Measurements from ENCODE around the gene INO80. TPM values are rescaled to one million over a fixed set of nuclear protein-coding genes. Genes with fewer than 3 reads are reported as not detected.

Gene INO80
- 10 to 100 TPM; 25.5 to 33.0 (median 27.8) TPM for total RNA-seq

DNA sequence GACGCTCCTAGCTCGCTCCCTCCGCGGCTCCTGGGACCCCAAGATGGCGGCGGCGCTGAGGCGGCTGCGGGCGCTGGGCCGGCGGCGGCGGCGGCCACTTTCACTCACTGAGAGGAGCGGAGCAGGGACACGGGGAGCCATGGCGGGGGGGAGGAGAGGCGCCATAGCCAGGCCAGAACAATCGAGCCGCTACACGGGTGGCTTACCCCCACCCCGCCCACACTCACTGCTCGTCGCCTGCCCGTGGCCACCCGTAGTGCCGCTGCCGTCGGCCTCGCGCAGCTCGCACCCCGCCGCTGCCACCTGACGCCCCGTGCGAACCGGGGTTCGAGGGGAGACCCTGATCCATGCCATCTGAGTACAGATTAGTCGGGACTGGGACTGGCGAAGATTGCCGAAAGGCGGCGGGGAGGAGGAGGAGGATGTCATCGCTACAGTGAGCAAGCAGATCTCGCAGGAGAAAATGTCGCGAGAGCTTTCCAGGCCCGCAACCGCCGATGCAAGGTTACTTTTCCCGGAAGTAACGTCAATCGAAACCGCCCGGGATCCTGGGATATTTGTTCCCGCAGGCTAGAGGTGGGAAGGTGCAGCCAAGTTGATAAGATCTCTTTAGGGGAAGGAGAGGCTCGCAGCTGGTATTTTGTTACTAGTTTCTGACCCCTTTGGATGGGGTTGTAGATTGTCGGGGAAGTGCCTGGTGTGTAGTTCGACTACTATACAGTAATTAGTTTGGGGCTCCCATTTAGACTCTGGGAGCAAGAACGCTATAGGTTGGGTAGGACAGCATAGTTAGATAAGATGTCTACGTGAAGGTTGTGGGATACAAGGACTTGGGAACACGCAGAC is at the start of gene INO80:
Gene INO80 (minus strand): TSS at position 165 of the 846 bp plus-strand sequence. CDS start 19,970 bp downstream, outside the sequence.
- DNase-seq, result peak; percentile 98
- H3K9me3 ChIP-seq, result no peaks in the 10 kb centered on the region
- peak within 1 kb of the TSS; percentile 81 to 97 (median 90) for H3K4me3 ChIP-seq
- peaks cover 0 to 9% of the 10 kb centered on the region in 2 donors for H3K36me3 ChIP-seq
- in situ Hi-C loops (cut with MboI; ENCODE audit: low sequenced_read_pairs in 4 of 4), result loop anchor here in 2 of 4 donors (10.0 to 25.0 kb wide), 2 partner anchors 212 to 221 kb away; partner anchors contain the start of genes NUSAP1 (in 1 of the 2) and OIP5 (in 1 of the 2)
- peak within 1 kb of the TSS; percentile 97 to 100 (median 100) for H3K27ac ChIP-seq
- TF ChIP-seq, protein P1, sequence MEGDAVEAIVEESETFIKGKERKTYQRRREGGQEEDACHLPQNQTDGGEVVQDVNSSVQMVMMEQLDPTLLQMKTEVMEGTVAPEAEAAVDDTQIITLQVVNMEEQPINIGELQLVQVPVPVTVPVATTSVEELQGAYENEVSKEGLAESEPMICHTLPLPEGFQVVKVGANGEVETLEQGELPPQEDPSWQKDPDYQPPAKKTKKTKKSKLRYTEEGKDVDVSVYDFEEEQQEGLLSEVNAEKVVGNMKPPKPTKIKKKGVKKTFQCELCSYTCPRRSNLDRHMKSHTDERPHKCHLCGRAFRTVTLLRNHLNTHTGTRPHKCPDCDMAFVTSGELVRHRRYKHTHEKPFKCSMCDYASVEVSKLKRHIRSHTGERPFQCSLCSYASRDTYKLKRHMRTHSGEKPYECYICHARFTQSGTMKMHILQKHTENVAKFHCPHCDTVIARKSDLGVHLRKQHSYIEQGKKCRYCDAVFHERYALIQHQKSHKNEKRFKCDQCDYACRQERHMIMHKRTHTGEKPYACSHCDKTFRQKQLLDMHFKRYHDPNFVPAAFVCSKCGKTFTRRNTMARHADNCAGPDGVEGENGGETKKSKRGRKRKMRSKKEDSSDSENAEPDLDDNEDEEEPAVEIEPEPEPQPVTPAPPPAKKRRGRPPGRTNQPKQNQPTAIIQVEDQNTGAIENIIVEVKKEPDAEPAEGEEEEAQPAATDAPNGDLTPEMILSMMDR (IDR thresholded peaks at IDR 0.05 in 4 of 5, conservative IDR thresholded peaks at IDR 0.05 in 1 of 5), result peak in 1 of 5 experiments; percentile 32
- peak; percentile 74 to 77 for TF ChIP-seq POLR2A (IDR thresholded peaks at IDR 0.05)
- peak; percentile 93 to 94 for ATAC-seq
- peaks cover 10 to 24% of the 10 kb centered on the region in 2 donors for H3K4me1 ChIP-seq
- intact Hi-C loops (cut with DNase I; ENCODE audit: low total_unique reads), result loop anchor here (1.0 to 10.0 kb wide), 4 partner anchors 114 to 352 kb away; partner anchors contain the start of genes C15orf62, EXD1, GCHFR and VPS18
- no peaks in the 10 kb centered on the region for H3K27me3 ChIP-seq

- H3K4me1 ChIP-seq, result no peaks in the 10 kb centered on the region
- no peak overlapping the region for H3K4me3 ChIP-seq
- DNase-seq, result no peak
- in situ Hi-C loops (cut with MboI; ENCODE audit: low sequenced_read_pairs in 4 of 4), result no loop called here
- TF ChIP-seq POLR2A (IDR thresholded peaks at IDR 0.05), result no peak
- TF ChIP-seq, protein P1 (IDR thresholded peaks at IDR 0.05 in 4 of 5, conservative IDR thresholded peaks at IDR 0.05 in 1 of 5), result no peak
- no peaks in the 10 kb centered on the region for H3K36me3 ChIP-seq
- no peaks in the 10 kb centered on the region for H3K9me3 ChIP-seq
- no peaks in the 10 kb centered on the region for H3K27me3 ChIP-seq
- no peak for ATAC-seq
- intact Hi-C loops (cut with DNase I; ENCODE audit: low total_unique reads), result no loop called here
- no peak overlapping the region for H3K27ac ChIP-seq
These were observed 45.7 kb upstream of the INO80 start for GRCh38 chr15:41161736-41162135.

GRCh38 chr15:41161336-41161735 is 45.3 kb upstream of the INO80 start:
- in situ Hi-C loops (cut with MboI; ENCODE audit: low sequenced_read_pairs in 4 of 4) (no loop called here), intact Hi-C loops (cut with DNase I; ENCODE audit: low total_unique reads) (no loop called here)
- Histone ChIP-seq H3K4me3 (no peak overlapping the region), H3K4me1 (no peaks in the 10 kb centered on the region), H3K36me3 (no peaks in the 10 kb centered on the region), H3K27ac (no peak overlapping the region), H3K27me3 (no peaks in the 10 kb centered on the region), H3K9me3 (no peaks in the 10 kb centered on the region)
- DNase-seq (no peak), ATAC-seq (no peak)
- no peak for TF ChIP-seq POLR2A (IDR thresholded peaks at IDR 0.05)
- TF ChIP-seq, protein P1 (IDR thresholded peaks at IDR 0.05 in 4 of 5, conservative IDR thresholded peaks at IDR 0.05 in 1 of 5), result no peak

DNA sequence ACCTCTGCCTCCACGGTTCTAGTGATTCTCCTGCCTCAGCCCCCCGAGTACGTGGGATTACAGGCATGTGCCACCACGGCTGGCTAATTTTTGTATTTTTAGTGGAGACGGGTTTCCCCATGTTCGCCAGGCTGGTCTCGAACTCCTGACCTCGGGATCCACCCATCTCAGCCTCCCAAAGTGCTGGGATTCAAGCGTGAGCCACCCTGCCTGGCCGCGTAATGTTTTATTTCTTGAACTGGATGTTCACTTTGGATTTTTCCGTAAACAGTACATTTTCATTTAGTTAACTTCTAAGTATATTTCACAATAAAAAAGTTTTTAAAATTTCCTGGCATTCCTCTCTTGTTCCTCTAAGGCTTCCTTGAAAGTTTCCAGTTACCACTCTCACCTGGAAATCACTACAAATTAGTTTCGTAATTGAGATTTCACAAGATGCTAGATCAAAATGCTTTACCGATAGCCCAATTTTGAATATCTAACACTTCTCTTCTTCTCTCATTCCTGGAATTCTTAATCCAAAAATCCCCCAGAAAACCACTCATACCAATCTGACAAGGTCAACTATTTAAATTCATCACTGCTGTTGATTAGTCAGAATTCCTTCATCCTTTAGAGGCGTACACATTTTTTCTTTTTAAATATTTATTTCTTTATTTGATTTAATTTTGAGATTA is 44.7 kb upstream of the INO80 start:
- no peaks in the 10 kb centered on the region for H3K9me3 ChIP-seq
- H3K4me3 ChIP-seq, result no peak overlapping the region
- intact Hi-C loops (cut with DNase I; ENCODE audit: low total_unique reads), result no loop called here
- no peaks in the 10 kb centered on the region for H3K27me3 ChIP-seq
- DNase-seq, result no peak
- no peak overlapping the region for H3K27ac ChIP-seq
- in situ Hi-C loops (cut with MboI; ENCODE audit: low sequenced_read_pairs in 4 of 4), result no loop called here
- no peaks in the 10 kb centered on the region for H3K36me3 ChIP-seq
- no peak for ATAC-seq
- no peaks in the 10 kb centered on the region for H3K4me1 ChIP-seq
- TF ChIP-seq, protein P1 (IDR thresholded peaks at IDR 0.05 in 4 of 5, conservative IDR thresholded peaks at IDR 0.05 in 1 of 5), result no peak
- TF ChIP-seq POLR2A (IDR thresholded peaks at IDR 0.05), result no peak
